ENCODE data around the gene TNFRSF4.
"Not testable (repeated sequence)": the region's sequence is repeated elsewhere in the genome, so short reads cannot be mapped to it uniquely, and the experiment has no call there.

The TNFRSF4 gene

GRCh38 chr1:1213345-1214265, at the start of gene TNFRSF4:
Gene TNFRSF4, minus strand, starts transcription at chr1:1214153. Its CDS starts 26 bp downstream, at chr1:1214127.
- no peak for DNase-seq (ENCODE audit: low read depth)

GRCh38 chr1:1262758-1263157, 48.8 kb upstream of the TNFRSF4 start:
- DNase-seq (ENCODE audit: low read depth), result no peak

GRCh38 chr1:1262071-1262470, 48.1 kb upstream of the TNFRSF4 start:
- no peak for DNase-seq (ENCODE audit: low read depth)

- no peak for DNase-seq (ENCODE audit: low read depth)
Measured at GRCh38 chr1:1260843-1261560, 47.0 kb upstream of the TNFRSF4 start.

- no peak for DNase-seq (ENCODE audit: low read depth)
Measured at GRCh38 chr1:1259951-1260600, 46.1 kb upstream of the TNFRSF4 start.

- DNase-seq (ENCODE audit: low read depth), result no peak
Measured at GRCh38 chr1:1259540-1259939, 45.6 kb upstream of the TNFRSF4 start.

GRCh38 chr1:1259119-1259488, 45.2 kb upstream of the TNFRSF4 start:
- no peak for DNase-seq (ENCODE audit: low read depth)

GRCh38 chr1:1256956-1257871, 43.3 kb upstream of the TNFRSF4 start:
- no peak for DNase-seq (ENCODE audit: low read depth)

- DNase-seq (ENCODE audit: low read depth), result no peak
Measured at GRCh38 chr1:1255611-1256010, 41.7 kb upstream of the TNFRSF4 start.

- no peak for DNase-seq (ENCODE audit: low read depth)
Measured at GRCh38 chr1:1255078-1255477, 41.1 kb upstream of the TNFRSF4 start.

- no peak for DNase-seq (ENCODE audit: low read depth)
Measured at GRCh38 chr1:1254667-1254998, 40.7 kb upstream of the TNFRSF4 start.

- DNase-seq (ENCODE audit: low read depth), result no peak
Measured at GRCh38 chr1:1253972-1254666, 40.2 kb upstream of the TNFRSF4 start.

- no peak for DNase-seq (ENCODE audit: low read depth)
Measured at GRCh38 chr1:1253314-1253713, 39.4 kb upstream of the TNFRSF4 start.

GRCh38 chr1:1250786-1251284, 36.9 kb upstream of the TNFRSF4 start:
- peak; percentile 72 for DNase-seq (ENCODE audit: low read depth)

GRCh38 chr1:1248009-1248913, 34.3 kb upstream of the TNFRSF4 start:
- not testable (repeated sequence) for DNase-seq (ENCODE audit: low read depth)

- DNase-seq (ENCODE audit: low read depth), result no peak
Measured at GRCh38 chr1:1247341-1247913, 33.5 kb upstream of the TNFRSF4 start.

GRCh38 chr1:1246577-1247340, 32.8 kb upstream of the TNFRSF4 start, which contains the start of gene C1QTNF12:
Gene C1QTNF12, minus strand, starts transcription at chr1:1246722. Its CDS starts 32 bp downstream, at chr1:1246690.
- DNase-seq (ENCODE audit: low read depth), result no peak

GRCh38 chr1:1245817-1246576, 32.0 kb upstream of the TNFRSF4 start:
- DNase-seq (ENCODE audit: low read depth), result no peak
